SKM-1 treated with dmso at 0.1 percent for 144 hours (cell line): Measurements from ENCODE around the gene GSTCD.
A peak's percentile ranks its signal among the peaks of the same experiment; 100 is the strongest.
"Not testable (repeated sequence)": the region's sequence is repeated elsewhere in the genome, so short reads cannot be mapped to it uniquely, and the experiment has no call there.

Experiments
- DNase-seq: peaks from one replicate; lab custom pipeline; 2025; ENCODE audit not compliant: unreplicated experiment; lab: John Stamatoyannopoulos, UW

Gene GSTCD

DNA sequence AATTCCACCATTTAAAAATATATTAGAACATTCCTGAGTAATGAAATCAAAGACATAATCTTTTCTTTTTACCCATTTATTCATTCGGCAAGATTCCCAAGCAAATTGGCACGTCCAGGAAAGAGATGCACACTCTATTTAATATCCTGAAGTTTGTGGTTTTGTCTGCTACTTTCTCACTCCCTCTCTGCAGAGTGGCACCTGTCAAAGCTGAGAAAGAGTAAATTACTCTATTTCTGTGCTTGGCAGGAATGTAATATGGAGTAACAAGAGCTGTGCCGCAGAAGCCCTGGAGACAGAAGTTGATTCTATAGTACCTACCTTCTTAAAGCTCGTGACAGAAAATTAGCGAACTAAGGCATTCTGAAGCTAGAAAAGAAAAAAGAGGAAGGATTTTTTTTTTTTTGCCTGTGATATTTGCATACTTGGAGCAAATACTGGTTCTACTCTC, 5.5 kb downstream of the GSTCD start:
- peak; percentile 61 for DNase-seq

DNA sequence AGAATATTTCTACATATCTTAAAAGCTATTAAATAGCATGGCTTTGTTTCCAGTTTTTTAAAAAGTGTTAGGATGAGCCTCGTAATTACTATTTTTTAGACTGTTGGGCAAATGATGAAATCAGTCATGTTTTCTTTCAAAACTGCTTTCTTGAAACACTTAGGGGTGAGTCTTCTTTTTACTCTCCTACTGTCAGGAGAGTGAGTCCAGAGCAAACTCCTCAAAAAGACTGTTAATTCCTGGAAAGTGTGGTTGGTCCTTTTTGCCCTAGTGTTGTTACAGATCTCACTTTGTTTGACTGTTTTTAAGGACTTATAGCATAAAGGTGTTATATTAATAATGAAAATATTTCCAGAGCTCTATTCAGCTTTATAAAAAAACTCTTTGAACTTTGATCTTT, 6.3 kb downstream of the GSTCD start:
- DNase-seq, result no peak

GRCh38 chr4:105715692-105716278, 7.2 kb downstream of the GSTCD start:
- no peak for DNase-seq

DNA sequence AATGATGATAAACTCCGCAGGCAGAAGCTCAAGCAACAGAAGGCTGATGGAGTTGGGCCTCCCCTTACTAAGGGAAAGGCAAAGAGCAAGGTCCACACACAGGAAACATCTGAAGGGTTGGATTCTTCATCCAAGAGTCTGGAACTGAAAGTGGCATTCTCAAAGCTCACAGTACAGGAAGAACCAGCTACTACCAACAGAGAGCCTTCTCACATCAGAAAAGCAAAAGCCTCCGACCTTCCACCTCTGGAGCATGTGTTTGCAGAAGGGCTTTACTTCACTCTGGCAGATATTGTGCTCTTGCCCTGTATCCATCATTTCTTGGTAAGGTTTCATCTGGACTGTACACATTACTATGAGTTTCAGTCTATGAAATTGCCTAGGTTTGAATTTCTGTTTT, 10.6 kb downstream of the GSTCD start:
- no peak for DNase-seq

DNA sequence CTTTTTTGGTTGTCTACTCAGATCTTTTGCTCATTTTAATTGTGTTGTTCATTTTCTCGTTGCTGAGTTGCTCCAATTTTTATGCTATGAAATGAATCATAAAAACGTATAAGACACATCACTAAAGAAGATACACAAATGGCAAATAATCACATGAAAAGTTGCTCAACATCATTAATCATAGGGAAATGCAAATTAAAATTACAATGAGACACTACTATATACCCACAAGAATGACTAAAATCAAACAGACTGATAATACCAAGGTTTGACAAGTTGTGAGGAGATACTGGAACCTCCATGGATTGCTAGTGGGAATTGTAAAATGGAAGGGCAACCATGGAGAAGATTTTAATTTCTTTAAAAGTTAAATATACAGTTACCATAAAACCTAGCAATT, 17.0 kb downstream of the GSTCD start:
- DNase-seq, result no peak

DNA sequence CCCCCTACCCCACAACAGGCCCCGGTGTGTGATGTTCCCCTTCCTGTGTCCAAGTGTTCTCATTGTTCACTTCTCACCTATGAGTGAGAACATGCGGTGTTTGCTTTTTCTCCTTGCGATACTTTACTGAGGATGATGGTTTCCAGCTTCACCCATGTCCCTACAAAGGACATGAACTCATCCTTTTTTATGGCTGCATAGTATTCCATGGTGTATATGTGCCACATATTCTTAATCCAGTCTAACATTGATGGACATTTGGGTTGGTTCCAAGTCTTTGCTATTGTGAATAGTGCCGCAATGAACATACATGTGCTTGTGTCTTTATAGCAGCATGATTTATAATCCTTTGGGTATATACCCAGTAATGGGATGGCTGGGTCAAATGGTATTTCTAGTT, 21.3 kb downstream of the GSTCD start:
- not testable (repeated sequence) for DNase-seq

- DNase-seq, result not testable (repeated sequence)
These were observed 26.6 kb downstream of the GSTCD start for GRCh38 chr4:105735217-105735616.

GRCh38 chr4:105741548-105741947, 33.0 kb downstream of the GSTCD start:
- DNase-seq, result no peak

GRCh38 chr4:105748222-105748621, 39.6 kb downstream of the GSTCD start:
- no peak for DNase-seq

DNA sequence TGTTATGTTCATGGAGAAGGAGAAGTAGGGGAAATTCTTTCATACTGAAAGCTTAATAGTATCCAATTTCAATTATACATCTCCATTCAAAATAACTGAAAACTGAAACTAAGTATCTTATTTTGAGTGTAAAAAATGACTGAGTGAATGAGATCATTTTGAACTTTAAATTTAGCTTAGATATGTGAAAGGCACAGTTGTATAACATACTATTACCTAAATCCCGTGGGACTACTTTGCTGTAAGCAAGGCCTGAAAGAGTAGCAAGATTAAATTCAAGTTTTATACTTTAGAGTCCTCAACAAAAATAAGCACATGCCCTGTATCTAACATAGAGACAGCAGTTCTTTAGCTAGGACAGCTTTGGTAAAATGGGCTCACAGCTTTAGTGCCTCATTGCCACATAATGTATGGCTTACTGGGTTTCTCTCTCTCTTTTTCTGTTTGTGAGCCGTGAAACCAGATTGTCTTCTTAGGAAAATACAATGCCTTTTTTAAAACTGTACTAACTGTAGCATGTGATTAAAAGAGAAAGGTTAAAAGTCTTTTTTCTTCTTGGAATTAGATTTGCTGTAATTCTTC, 43.2 kb downstream of the GSTCD start:
- DNase-seq, result no peak

- DNase-seq, result no peak
These were observed 44.8 kb downstream of the GSTCD start for GRCh38 chr4:105753361-105753760.

DNA sequence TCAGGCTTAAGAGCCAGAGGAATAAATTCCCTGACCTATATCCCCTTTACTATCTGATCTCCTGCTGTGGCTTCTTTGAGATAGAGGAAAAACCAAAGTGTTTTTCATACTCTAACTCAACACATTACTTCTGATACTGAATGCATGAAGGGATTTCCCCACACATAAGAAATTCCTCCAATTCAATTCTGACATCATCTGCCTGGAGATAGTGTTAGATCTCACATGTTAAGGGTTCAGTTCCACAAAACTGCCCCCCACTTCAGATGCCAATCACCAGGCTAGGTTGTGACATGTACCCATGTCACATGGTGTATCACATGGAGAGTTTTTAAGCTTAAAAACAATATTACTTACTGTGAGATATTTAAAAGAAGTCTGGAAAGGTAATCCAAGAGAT, 46.8 kb downstream of the GSTCD start:
- DNase-seq, result no peak

GRCh38 chr4:105758958-105759357, 50.4 kb downstream of the GSTCD start:
- DNase-seq, result no peak

GRCh38 chr4:105765690-105766407, 57.3 kb downstream of the GSTCD start:
- no peak for DNase-seq

DNA sequence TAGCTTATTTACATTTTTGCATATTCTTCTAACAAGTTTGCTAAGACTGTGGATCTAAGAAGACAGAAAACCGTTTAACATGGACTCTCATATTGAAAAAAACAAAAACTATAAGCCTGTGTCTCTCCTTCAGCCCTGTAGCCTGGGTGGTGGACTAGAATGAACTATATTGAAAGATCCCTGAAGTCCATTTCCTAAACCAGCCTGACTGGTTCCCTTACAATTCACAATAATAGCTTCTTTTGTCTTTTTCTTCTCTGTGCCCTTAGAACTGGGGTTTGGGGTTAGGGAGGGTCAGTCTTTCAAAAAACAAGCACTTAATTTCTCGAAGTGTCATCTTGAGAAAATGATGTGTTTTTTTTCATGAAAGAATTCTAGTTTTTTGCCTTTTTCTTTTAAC, 59.0 kb downstream of the GSTCD start:
- no peak for DNase-seq

- not testable (repeated sequence) for DNase-seq
These were observed 61.9 kb downstream of the GSTCD start for GRCh38 chr4:105770524-105770923.

DNA sequence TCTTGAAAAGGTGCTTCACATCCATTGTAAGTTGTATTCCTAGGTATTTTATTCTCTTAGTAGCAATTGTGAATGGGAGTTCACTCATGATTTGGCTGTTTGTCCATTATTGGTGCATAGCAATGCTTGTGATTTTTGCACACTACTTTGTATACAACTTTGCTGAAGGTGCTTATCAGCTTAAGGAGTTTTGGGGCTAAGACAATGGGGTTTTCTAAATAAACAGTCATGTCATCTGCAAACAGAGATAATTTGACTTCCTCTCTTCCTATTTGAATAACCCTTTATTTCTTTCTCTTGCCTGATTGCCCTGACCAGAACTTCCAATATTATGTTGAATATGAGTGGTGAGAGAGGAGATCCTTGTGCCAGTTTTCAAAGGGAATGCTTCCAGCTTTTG, 63.5 kb downstream of the GSTCD start:
- DNase-seq, result not testable (repeated sequence)

- not testable (repeated sequence) for DNase-seq
These were observed 67.3 kb downstream of the GSTCD start for GRCh38 chr4:105775760-105776415.

- DNase-seq, result no peak
These were observed 71.6 kb downstream of the GSTCD start for GRCh38 chr4:105780176-105780575.

- DNase-seq, result no peak
These were observed 76.2 kb downstream of the GSTCD start for GRCh38 chr4:105784761-105785160.

- no peak for DNase-seq
These were observed 77.2 kb downstream of the GSTCD start for GRCh38 chr4:105785792-105786191.

DNA sequence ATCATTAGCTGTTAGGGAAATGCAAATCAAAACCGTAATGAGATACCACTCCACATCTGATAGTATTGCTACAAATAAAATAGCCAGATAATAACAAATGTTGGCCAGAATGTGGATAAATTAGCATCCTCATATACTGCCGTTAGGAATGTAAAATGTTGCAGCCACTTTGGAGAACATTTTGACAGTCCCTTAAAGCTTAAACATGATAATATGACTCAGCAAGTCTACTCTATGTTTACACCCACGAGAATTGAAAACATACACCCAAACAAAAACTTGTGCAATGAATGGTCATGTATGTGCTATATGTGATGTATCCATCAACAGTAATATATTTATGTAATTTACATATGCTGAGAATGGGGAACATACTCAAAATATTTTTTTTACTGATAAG, 78.2 kb downstream of the GSTCD start:
- DNase-seq, result no peak
